ENCODE measurements around the gene PPP2R3B.
"Not testable (repeated sequence)": the region's sequence is repeated elsewhere in the genome, so short reads cannot be mapped to it uniquely, and the experiment has no call there.

PPP2R3B gene

DNA sequence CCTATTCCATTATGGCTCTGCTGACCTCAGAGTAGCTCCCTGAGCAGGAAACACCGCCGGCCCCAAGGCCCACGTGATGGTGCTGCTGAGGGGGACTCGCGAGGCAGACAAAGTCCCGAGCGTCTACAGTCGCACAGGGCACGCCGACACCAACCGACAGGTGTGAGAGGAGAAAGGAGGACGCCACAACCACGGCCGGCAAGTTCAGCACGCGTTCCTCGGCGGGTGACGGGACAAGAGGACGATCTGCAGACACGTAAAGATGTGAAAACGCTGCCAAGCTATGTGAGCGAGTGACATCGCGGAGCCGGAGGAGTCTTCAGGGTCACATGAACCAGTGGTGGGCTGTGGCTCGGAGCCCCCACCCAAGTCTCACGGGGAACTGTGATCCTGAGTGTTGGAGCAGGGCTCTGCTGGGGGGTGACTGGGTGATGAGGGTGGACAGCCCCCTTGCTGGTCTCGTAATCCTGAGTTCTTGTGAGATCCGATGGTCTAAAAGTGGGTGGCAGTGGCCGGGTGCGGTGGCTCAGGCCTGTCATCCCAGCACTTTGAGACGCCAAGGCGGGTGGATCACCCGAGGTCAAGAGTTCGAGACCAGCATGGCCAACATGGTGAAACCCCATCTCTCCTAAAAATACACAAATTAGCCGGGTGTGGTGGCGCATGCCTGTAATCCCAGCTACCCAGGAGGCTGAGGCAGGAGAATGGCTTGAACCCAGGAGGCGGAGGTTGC lies 34.0 kb downstream of the PPP2R3B start:
- FAIRE-seq, result no peak

DNA sequence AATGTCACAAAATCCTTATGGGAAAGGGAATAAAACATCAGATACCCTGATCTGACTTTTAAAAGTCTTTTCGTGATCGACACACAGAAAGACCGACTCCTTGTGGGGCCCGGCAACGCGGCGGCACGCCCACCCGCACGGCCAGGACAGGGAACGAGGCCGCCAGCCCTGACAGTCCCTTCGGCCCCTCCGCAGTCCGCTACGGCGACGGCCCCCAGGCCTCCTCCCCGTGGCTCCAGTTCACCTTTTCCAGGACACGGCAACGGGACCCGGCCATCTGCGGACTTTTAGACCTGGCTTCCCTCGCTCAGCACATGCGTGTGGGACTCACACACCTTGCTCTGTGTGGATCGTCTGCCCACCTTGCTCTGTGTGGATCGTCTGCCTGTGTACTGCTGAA lies 34.5 kb downstream of the PPP2R3B start:
- no peak for FAIRE-seq

DNA sequence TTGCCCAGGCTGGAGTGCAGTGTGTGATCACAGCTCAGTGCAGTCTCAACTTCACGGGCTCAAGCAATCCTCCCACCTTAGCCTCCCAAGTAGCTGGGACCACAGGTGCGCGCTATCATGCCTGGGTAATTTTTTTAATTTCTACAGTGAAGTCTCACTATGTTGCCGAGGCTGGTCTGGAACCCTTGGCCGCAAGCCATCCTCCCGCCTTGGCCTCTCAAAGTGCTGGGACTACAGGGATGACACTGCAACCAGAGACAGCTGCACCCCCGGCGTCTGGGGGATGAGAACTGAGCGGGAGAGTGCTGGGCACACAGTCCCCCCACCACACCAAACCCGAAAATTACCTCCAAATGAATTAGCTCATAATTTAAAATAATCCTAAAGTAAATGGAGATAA lies 35.0 kb downstream of the PPP2R3B start:
- no peak for FAIRE-seq

DNA sequence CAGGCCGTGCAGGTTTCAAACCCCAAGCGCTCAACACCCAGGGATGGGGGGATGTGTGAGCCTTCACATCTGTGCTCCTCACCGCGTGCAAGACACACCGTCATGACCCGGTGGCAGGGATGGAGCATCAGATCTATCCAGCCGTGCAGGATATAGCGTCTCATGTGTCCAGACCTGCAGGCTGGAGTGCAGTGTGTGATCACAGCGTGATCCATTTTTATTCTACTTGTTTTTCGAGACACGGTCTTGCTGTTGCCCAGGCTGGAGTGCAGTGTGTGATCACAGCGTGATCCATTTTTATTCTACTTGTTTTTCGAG lies 35.4 kb downstream of the PPP2R3B start:
- not testable (repeated sequence) for FAIRE-seq

DNA sequence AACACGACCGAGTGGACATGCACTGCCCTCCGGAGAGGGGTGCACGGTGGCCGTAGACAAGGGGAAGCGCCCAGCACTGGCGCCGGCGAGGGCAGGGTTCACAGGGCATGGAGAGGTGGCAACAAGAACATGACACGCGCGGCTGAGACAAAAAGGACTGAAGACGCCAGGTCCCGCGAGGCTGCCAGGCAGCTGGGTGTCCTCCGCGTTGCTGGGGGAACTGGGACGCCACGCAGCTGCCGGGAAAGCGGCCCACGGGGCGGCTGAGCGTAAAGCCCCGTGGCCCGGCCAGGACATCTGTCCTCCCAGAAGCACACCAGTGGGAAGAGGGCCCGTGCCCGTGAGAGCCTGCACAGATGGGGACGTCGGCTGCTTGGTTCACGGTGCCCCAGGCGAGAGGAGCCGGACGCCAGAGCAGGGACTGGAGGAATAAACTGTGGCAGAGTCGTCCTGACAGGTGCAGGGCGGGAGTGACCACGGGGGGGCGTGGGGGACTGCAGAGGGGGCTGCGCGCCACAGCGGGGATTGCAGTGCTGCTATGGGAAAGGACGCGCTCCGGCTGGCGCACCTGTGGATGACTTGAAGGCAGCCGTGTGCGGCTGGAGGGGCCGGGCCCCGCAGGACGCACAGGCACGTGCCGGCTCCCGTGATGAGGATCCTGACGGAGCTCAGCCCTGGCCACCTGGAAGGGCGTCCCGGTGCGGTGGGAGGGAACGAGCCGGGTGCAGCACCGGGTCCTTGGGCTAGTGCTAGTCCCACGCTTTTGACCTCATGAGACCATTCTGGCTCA lies 36.0 kb downstream of the PPP2R3B start:
- no peak for FAIRE-seq

DNA sequence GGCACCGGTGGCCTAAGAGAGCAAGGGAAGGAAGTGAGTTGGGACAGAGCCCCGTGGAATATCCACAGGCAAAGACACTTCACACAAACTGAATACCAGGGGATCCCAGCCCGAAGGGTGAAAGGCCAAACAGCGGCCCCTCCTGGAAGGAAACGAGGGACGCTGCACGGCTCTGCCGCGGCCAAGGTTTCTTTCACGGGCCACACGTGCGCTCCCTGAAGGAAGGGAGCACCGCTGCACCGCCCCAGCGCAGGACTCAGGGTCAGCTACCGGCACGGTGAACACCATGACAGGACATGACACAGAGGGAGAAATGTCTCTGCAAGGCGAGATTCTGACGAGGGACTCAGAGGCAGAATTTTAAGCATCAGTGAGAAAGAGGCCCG lies 36.6 kb downstream of the PPP2R3B start:
- no peak for FAIRE-seq

DNA sequence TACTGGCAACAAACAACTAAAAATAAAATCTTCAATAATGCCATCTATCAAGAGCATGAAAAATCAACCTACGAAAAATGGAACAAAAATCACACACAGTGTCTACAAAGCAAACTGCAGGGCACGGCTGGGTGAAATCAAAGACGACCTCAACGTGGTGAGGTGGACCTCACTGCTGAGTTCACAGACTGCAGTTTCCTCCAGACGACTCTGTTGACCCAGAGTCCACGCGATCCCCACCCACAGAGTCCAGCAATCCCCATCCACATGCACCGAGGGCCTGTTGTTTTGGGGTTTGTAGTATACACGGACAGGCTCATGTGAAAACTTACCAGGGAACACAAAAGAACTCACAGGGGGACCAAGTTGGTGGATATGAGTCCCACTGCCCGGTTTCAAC lies 37.0 kb downstream of the PPP2R3B start:
- no peak for FAIRE-seq

DNA sequence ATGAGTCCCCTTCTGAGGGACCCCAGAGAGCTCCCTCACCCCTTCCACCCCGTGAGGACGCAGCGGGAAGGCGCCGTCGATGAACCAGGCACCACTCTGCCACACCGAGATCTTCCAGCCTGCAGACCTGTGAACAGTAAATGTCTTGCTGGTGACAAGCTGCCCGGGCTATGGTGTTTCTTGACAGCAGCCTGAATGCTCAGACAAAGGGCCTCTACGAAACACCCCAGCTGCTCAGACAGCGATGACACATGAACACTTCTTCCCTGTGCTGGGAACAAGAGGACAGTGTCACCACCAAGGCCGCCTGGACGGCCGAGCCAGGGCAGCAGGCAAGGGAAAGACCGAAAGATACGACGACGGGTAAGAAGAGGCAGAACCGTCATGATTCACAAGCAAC lies 37.5 kb downstream of the PPP2R3B start:
- no peak for FAIRE-seq

DNA sequence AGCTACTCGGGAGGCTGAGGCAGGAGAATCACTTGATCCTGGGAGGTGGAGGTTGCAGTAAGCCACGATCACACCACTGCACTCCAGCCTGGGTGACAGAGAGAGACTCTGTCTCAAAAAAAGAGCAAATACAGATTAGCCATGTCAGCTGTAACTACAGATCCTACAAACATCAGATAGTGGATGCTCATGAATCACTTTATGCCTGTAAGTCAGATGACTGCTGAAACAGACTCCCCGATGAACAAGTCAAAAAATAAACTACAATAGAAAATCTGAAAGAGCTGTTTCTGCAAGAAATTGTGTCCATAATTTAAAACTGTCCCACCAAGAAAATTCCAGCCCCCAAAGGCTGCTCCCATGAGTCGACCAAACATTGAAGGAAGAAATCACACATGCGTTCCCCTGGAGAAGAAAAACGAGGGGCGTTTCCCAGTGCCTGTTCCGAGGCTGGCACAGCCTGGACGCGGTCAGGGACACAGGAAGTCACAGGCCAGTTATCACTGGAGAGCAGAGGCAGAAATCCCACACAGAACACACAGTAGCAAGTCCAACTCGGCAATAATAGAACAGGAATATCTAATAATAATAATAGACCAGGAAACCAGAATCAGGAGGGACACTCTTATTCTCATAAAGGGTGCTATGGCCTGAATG lies 38.1 kb downstream of the PPP2R3B start:
- no peak for FAIRE-seq

DNA sequence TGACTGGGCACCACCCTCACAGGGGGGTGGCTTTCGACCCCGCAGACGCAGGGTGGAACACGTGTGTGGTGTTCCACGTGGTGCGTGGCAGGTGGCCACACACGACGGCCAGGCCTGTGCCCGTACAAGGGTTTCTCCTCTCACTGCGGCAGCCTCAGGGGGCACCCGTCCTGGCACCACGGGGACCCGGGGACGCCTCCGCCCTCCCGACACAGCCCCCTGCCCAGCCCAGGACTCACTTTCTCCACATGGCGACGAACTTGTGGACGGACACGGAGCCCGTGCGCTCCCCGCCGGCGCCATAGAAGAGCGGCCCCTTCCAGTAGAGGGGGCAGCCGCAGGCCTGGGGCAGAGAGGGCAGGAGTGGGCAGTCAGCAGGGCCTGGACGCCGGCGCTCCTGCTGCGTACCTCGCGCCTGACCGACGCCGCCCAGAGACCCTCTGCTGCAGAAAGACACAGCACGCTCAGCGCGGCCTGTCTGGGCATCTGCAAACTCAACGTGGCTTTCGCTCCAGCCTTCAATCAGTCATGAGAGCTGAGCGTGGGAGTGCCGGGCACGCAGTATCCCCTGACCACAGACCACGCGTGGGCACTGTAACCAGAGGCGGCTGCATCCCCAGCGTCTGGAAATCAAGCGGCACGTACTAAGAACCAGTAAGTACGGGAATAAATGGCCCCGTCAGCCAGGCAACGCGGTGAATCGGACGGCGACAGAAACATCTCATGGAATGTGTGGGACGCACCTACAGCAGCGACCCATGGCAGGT lies 39.2 kb downstream of the PPP2R3B start:
- no peak for FAIRE-seq

DNA sequence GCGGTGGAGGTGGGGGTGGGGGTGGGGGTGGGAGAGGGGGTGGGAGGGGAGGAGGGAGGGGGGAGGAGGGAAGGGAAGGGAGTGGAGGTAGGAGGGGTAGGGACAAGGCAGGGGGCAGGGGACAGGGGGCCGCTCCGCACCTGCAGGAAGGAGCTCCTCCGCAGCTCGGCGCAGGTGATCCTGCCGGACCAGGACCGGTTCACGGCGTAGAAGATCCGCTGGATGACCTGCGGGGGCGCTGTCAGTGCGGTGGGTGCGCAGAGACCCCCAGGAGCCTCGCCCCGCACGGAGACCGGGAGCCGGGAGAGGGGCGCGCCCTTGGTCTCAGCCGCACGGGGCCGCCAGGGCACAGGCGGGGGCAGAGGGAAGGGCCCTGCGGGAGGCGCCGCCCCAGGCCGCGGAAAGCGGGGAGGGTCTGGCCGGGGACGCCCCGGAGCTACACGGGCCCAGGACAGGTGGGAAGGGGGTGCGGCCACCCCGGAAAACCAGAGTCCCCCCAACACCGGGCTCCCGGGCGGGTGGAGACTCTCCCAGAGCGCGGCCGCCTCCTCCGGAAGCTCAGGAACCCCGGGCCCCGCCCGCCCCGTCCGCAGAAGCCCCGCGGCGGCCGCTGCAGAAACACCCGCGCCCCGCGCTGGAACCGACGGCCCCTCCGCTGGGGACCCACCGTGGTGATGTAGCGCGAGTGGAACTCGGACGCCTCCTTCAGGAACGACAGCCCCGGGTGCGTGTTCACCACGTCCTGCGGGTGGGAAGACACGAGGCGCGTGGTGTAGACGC lies 40.5 kb downstream of the PPP2R3B start:
- FAIRE-seq, result no peak

DNA sequence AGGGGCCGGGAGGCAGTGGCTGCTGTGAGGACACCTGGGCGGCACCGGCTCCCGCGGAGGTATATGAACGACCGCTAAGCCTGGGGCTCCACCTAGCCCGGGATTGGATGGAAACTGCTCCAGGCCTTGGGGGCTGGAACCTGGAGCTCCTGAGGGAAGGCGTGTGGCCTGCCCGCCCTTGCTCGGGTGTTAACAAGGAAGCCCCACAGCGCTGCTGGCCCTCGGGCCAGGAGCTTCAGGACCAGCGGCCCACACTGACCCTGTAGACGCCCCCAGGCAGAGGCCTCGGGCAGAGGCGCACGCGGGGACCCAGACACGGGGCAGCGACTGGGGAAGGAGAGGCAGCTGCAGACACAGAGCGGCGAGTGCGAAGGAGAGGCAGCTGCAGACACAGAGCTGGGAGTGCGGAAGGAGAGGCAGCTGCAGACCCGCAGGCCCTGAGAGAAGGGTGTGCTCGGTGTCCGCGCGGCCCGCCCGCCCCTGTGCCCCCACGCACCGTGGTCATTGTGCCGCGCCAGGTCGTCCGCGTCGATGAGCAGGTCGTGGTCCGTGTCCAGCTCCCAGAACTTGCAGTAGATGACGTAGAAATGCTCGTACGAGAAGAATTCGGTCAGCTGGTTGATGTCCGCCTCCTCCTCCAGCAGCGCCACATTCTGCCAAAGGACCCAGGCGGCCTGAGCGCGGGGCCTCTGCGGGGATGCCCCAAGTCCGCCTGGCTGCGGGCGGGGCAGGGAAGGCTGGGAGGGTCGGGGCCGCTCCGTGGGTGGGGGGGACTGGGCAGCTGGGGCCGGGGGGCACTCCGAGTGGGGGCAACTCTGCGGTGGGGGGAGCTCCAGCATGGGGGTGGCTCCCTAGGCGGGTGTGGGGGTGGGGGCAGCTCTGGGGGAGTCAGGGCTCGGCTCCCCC lies 41.4 kb downstream of the PPP2R3B start:
- no peak for FAIRE-seq

DNA sequence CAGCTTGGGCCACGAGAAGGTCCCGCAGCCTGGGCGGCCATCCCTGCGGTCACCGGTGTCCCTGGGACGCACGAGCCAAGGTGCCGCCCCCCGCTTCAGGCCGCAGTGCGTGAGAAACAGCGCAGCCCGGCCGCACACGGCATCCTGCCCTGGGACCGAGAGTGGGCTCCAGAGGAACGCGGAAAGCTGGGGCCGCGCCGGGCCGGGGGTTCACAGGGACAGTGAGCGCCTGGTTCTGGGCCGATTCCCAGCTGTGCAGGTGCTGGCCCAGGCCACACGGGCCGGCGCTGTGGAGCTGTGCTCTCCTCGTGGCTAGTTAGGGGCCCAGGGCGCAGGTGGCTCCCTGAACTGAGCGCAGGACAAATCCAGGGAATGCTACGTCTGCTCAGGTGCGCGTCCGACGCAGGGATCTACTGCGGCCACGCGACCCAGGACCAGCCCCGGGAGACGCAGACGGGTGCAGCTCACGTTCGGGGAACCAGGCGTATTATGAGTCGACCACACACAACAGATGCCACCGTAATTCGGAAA lies 42.3 kb downstream of the PPP2R3B start:
- no peak for FAIRE-seq

DNA sequence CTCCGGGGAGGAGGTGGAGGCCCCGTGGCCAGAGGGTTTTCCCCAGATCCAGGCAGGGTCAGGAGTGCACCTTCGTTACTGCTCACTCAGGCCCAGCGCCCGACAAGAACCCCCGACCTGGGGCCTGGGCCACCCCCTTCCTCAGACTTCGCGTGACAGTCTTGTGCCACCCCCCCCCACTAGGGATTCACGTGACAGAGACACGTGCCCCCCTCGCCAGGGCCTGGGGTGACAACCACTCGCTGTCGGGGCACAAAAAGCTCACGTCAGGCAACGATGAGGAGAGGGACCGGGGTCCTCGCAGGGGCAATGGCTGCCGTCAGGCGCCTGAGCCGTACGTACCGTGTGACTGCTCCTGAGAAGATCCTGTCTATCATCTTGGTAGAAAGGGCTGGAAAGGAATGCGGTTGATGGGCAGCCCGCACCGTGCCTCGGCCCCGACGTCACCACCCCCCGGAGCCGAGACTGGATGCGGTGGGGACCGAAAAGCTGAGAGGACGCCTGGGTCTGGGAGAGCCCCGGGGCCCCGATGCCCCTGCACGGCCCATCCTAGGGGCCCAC lies 45.1 kb downstream of the PPP2R3B start:
- no peak for FAIRE-seq

DNA sequence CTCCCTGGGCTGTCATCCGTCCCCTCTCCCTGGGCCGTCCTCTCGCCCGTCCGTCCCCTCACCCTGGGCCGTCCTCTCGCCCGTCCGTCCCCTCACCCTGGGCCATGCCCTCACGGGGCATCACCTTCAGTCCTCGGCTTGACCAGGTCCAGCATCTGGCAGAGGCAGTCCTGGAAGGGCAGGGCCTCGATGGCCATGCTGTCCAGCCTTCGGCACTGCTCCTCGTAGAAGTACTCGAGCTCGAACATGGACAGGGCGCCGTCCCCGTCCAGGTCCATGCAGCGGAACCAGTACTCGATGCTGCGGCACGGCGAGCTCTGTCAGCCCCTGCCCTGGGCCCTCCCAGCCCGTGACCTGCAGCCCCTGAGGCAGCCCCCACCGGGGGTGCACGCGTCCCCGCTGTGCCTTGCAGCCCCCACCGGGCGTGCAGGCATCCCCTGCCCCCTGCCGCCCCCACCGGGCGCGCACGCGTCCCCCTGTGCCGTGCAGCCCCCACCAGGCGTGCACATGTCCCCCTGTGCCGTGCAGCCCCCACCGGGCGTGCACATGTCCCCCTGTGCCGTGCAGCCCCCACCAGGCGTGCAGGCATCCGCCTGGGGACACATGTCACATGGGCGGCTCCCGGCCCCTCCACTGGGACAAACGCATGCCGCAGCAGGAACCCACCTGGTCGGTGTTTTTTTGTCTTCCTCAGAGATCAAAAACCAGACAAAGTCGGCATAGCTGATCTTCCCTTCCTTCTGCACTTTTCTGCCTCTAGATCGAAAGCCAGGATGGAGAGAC lies 45.9 kb downstream of the PPP2R3B start:
- no peak for FAIRE-seq

DNA sequence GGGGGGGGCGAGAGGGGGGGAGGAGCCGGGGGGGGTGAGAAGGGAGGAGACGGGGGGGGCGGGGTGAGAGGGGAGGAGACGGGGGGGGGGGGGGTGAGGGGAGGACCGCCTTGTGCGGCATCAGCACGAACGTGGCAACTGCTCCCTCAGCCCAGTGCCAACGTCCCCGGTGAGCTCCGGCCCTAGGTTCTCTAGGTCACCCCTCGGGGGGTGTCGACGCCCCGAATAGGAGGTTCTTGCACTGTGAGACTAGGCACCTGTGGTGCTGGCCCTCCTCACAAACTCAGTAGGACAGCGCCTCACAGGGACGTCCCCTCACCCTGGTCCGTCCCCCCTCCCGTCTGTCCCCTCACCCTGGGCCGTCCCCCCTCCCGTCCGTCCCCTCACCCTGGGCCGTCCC lies 46.6 kb downstream of the PPP2R3B start:
- FAIRE-seq, result no peak

DNA sequence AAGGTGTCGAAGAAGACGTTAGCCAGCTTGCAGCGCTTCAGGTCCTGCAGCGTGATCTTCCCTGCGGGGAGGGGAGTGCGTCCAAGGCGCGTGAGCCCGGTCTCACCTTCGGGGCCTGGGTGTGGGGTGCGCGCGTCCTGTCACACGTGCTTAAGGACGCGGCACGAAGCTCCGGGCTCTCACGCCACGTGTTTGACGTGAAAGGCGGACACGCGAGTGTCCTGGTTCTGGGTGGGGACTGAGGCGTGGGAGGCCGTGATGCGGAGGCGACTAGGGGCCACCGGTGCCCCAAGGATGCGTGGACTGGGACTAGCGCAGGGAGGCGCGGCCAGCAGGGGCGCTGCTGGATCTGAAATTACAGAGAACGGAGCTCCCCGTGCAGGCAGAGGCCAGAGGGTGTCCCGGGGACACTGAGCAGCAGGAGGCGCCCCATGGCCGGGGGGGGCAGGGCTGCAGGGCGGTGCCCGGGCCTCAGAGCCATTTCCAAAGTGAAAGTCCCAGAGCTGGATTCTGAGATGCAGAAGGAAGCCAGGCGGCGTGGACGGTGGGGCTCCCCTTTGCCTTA lies 47.8 kb downstream of the PPP2R3B start:
- FAIRE-seq, result no peak

DNA sequence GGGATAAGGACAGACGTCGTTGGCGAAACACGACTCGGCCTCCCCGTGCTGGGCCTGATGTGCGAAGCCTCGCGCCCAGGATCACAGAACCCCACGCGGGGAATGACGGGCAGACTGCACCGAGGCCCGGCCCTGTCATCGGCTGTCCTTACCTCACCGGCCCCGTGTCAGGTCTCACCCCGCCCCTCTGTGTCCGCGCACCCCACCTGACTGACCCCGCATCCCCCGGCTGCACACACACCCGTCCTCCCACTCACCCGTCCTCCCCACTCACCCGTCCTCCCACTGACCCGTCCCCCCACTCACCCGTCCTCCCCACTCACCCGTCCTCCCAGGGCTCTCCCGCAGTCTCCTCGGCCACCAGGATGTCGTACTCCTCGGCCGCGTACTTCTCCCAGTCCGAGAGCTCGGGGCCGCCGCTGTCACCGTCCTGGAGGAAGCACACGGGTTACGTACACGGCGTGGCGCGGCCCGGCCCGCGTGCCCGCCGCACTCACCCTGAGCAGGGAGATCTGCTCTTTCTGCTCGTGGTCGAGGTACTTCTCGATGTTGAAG lies 48.3 kb downstream of the PPP2R3B start:
- no peak for FAIRE-seq

DNA sequence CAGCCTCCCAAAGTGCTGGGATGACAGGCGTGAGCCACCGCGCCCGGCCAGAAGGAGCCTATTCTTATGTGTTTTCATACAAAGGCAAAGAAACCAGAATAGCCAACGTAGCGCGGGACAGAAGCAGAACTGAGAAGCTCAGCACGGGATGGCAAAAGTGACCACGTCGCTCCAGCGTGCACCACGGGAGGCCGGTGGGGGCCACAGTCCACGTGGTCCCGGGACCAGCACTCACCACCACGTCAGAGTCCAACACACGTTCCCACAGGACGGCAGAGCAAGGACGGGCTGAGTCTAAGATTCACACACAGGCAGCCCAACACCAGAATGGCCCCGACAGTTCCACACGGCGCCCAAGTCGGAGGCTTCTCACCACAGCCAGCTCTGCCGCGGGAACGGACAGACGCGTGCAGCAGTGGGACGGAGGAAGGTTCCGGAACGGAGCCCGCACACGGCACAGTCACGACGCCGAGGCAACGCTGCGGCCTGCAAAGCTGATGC lies 49.3 kb downstream of the PPP2R3B start:
- no peak for FAIRE-seq

Measured in colon (tissue), 2 donors.